Measurements from ENCODE around the gene MDP1. TPM values are rescaled to one million over a fixed set of nuclear protein-coding genes. Genes with fewer than 3 reads are reported as not detected.

The MDP1 gene
- total and polyA plus RNA-seq, 2 donors (not counting 1 experiment from before 2014, with no cell fraction given), result 14.4 to 22.1 TPM

GRCh38 chr14:24176599-24176998 is 39.3 kb downstream of the MDP1 start:
- no peaks in the 10 kb centered on the region for H3K79me2 ChIP-seq (ENCODE audit: control insufficient read depth, insufficient read depth, low read length)
- no peaks in the 10 kb centered on the region for H4K20me1 ChIP-seq (ENCODE audit: control insufficient read depth, extremely low read depth, insufficient read depth, low read length)
- TF ChIP-seq CTCF (conservative IDR thresholded peaks at IDR 0.05 in 1 of 2, IDR thresholded peaks at IDR 0.05 in 1 of 2; ENCODE audit: low read depth in 1 of 2, low read length in 2 of 2) (no peak), EZH2 (IDR thresholded peaks at IDR 0.05; ENCODE audit: low read length, missing control alignments) (no peak)
- H3K4me1 ChIP-seq (ENCODE audit: control insufficient read depth, extremely low read depth, insufficient read depth, low read length), result no peaks in the 10 kb centered on the region
- H3K36me3 ChIP-seq (ENCODE audit: control insufficient read depth, insufficient read depth, low read length), result peaks cover 28% of the 10 kb centered on the region
- no peak overlapping the region for H3K4me3 ChIP-seq (replicated peaks in 1 of 4; ENCODE audit: control extremely low read depth in 1 of 4, insufficient read depth in 1 of 4, low read depth in 3 of 4, low read length in 4 of 4)
- no peak for DNase-seq (ENCODE audit: low read depth in 2 of 2)
- no peak overlapping the region for H3K27ac ChIP-seq (ENCODE audit: insufficient read depth, low read length)
- H3K9ac ChIP-seq (ENCODE audit: insufficient read depth, low read length), result no peak overlapping the region
- H3K4me2 ChIP-seq (ENCODE audit: extremely low read depth, insufficient read depth, low read length), result no peak overlapping the region
- H3K27me3 ChIP-seq (ENCODE audit: control insufficient read depth, insufficient read depth, low read length), result no peaks in the 10 kb centered on the region
- no peak overlapping the region for H2AFZ ChIP-seq (ENCODE audit: low read length)
- H3K9me3 ChIP-seq (ENCODE audit: control insufficient read depth, insufficient read depth, low read depth, low read length), result no peaks in the 10 kb centered on the region

- no peaks in the 10 kb centered on the region for H3K27me3 ChIP-seq (ENCODE audit: control insufficient read depth, insufficient read depth, low read length)
- H3K4me1 ChIP-seq (ENCODE audit: control insufficient read depth, extremely low read depth, insufficient read depth, low read length), result no peaks in the 10 kb centered on the region
- no peak overlapping the region for H3K4me3 ChIP-seq (replicated peaks in 1 of 4; ENCODE audit: control extremely low read depth in 1 of 4, insufficient read depth in 1 of 4, low read depth in 3 of 4, low read length in 4 of 4)
- no peak overlapping the region for H3K9ac ChIP-seq (ENCODE audit: insufficient read depth, low read length)
- no peak overlapping the region for H3K4me2 ChIP-seq (ENCODE audit: extremely low read depth, insufficient read depth, low read length)
- H2AFZ ChIP-seq (ENCODE audit: low read length), result no peak overlapping the region
- TF ChIP-seq CTCF (conservative IDR thresholded peaks at IDR 0.05 in 1 of 2, IDR thresholded peaks at IDR 0.05 in 1 of 2; ENCODE audit: low read depth in 1 of 2, low read length in 2 of 2), result no peak
- no peak for TF ChIP-seq EZH2 (IDR thresholded peaks at IDR 0.05; ENCODE audit: low read length, missing control alignments)
- H3K36me3 ChIP-seq (ENCODE audit: control insufficient read depth, insufficient read depth, low read length), result peaks cover 11% of the 10 kb centered on the region
- DNase-seq (ENCODE audit: low read depth in 2 of 2), result no peak
- H4K20me1 ChIP-seq (ENCODE audit: control insufficient read depth, extremely low read depth, insufficient read depth, low read length), result no peaks in the 10 kb centered on the region
- H3K9me3 ChIP-seq (ENCODE audit: control insufficient read depth, insufficient read depth, low read depth, low read length), result no peaks in the 10 kb centered on the region
- H3K27ac ChIP-seq (ENCODE audit: insufficient read depth, low read length), result no peak overlapping the region
- H3K79me2 ChIP-seq (ENCODE audit: control insufficient read depth, insufficient read depth, low read length), result no peaks in the 10 kb centered on the region
These were observed 43.0 kb downstream of the MDP1 start for GRCh38 chr14:24172871-24173281.

GRCh38 chr14:24172261-24172860 is 43.5 kb downstream of the MDP1 start:
- Histone ChIP-seq H3K27ac (ENCODE audit: insufficient read depth, low read length) (no peak overlapping the region), H3K4me1 (ENCODE audit: control insufficient read depth, extremely low read depth, insufficient read depth, low read length) (no peaks in the 10 kb centered on the region), H3K79me2 (ENCODE audit: control insufficient read depth, insufficient read depth, low read length) (no peaks in the 10 kb centered on the region), H3K36me3 (ENCODE audit: control insufficient read depth, insufficient read depth, low read length) (peaks cover 11% of the 10 kb centered on the region), H3K27me3 (ENCODE audit: control insufficient read depth, insufficient read depth, low read length) (no peaks in the 10 kb centered on the region), H3K9ac (ENCODE audit: insufficient read depth, low read length) (no peak overlapping the region), H2AFZ (ENCODE audit: low read length) (no peak overlapping the region), H4K20me1 (ENCODE audit: control insufficient read depth, extremely low read depth, insufficient read depth, low read length) (no peaks in the 10 kb centered on the region), H3K9me3 (ENCODE audit: control insufficient read depth, insufficient read depth, low read depth, low read length) (no peaks in the 10 kb centered on the region), H3K4me2 (ENCODE audit: extremely low read depth, insufficient read depth, low read length) (no peak overlapping the region), H3K4me3 (replicated peaks in 1 of 4; ENCODE audit: control extremely low read depth in 1 of 4, insufficient read depth in 1 of 4, low read depth in 3 of 4, low read length in 4 of 4) (peak overlapping the region in 1 of 4 experiments; percentile 44)
- no peak for DNase-seq (ENCODE audit: low read depth in 2 of 2)
- TF ChIP-seq EZH2 (IDR thresholded peaks at IDR 0.05; ENCODE audit: low read length, missing control alignments) (no peak), CTCF (conservative IDR thresholded peaks at IDR 0.05 in 1 of 2, IDR thresholded peaks at IDR 0.05 in 1 of 2; ENCODE audit: low read depth in 1 of 2, low read length in 2 of 2) (no peak)

All from fibroblast of lung (primary cell).